Kidney tubule cell (primary cell): Measurements from ENCODE around the gene TCF12.
"Not testable (repeated sequence)": the region's sequence is repeated elsewhere in the genome, so short reads cannot be mapped to it uniquely, and the experiment has no call there.

Source experiments
- DNase-seq: peaks from one replicate; pipeline ENCODE4 v3.0.0-alpha.2; 2018; ENCODE audit warnings: low spot score

TCF12 gene

DNA sequence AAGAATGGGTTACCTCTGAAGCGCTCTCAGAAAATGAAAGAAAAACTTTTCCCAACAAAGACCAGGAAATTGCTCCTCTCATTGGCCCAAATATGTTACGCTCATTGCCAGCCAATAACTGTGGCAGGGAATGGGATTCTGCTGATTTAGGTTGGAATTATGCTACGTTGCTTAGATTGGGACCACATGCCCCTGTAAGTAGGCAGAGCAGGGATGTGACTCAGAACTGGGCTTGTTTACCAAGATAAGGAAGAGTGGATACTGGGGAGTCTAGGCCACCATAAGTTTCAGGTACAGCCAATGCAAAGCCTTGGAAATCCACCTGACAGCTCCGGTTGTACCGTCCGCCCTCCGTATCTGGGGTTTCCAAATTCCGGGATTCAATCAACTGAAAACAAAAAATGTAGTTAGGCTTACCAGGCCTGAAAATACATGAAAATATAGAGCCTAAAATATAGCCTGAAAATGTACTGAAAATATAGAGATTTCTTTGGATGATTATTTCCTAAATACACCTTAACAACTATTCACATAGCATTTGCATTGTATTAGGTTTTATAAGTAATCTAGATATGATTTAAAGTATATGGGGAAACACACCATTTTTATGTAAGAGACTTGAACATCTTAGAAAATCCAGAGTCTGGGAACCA, 1.5 kb upstream of the TCF12 start:
- DNase-seq = no peak

DNA sequence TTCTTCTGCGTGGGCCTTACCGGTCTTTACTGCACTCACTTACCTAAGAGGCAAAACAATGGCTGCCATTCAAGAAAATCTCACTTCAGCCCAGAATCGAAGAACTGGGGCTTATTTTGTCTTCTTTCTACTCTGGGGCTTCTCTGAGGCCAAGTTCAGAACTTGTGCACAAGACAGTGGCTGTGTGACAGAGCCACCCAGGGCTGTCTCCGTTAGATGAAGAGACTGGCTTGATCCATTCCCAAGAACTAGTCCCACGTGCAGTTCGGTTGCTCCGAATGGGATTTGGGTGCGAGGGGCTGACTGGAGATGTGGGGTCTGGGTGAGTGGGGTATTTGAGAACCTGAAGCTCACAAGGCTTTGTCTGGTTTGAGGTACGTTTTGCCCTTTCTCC, 795 bp upstream of the TCF12 start:
- no peak for DNase-seq

DNA sequence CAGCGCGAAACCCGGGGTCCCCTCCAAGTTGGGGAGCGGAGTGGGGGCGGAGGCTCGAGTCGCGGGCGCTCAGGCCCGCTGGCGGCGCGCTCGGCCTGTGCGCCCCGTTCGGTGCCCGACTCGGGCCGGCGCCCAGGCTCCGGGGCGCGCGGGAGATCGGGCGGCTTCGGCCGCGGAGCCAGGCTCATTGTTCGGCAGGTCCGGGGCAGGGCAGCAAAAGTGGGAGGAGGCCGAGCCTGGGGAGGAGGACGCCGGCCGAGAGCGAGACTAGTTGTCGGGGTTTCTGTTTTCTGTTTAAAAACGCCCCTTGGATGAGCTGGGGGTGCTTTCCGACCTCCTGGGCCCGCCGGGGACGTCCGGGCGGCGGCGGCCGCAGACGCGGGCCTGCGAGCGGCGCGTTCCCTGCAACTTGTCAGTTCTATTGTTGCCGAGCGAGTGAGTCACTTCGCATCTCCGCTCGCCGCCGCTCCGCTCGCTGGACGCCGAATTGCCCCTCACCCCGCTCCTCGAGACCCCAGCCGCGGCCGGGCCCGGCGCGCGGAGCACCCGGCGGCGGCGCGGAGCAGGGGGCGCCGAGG, 676 bp downstream of the TCF12 start:
- peak; percentile 77 for DNase-seq

DNA sequence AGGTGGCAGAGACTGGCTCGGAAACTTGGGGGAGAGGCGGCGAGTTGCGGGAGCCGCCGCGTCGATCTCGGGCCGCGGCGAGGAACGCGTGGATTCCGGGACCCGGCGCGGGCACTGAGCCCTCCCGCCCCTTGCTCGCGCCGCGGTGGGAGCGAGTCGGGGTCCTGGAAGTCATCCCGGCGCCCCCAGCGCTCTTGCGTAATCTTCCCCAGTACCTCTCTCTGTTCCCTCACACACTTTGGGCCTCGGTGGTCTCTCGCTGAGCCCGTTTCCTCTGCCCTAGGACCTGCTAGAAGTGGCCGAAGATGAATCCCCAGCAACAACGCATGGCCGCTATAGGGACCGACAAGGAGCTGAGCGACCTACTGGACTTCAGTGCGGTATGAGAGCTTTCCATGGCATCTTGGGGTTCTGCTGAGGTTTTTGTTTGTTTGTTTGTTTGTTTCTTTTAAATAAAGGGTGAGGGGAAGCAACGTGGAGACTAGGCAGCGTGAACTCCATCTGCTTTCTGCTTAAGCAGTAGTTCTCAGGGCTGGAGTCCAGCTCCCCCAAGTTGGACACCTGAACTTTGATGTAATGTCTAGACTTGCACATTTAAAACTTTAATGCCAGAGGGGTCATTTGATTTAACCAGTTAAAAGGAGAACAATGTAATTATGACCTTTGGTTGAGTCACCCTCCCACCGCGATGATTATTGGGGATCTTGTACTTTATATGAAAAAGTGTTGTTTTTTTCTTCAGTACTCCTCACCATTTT, 1.3 kb downstream of the TCF12 start:
- peak; percentile 40 for DNase-seq

DNA sequence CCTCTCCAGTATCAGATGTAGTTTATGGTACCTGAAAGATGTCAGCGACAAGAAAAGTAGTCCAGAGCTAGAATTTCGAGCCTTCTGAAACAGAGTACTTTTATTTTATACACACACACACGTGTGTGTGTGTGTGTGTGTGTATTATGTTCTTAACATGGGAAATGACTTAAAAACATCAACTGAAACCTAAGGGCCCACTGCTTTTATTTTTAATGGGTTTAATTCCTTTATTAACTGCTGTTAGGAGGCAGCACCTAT, 1.9 kb downstream of the TCF12 start:
- no peak for DNase-seq

DNA sequence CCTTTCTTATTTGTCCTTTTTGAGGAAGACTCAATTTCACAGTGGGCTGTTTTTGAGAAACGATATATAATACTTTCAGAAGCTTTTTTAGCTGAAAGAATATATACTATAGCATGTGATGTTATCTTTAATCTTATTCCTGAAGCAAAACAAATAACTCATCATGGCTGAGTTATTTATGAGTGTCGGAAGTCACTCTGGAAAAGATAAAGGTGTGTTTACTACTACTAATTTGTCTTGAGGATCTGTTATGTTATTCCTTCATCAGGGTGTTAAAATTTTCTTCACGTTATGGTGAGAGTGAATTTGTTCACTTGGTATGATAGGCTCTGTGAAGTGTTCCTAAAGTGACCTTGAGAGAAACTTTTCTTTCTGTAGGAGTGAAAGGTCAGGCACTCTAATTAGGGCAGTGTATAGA, 4.7 kb downstream of the TCF12 start:
- DNase-seq = no peak

DNA sequence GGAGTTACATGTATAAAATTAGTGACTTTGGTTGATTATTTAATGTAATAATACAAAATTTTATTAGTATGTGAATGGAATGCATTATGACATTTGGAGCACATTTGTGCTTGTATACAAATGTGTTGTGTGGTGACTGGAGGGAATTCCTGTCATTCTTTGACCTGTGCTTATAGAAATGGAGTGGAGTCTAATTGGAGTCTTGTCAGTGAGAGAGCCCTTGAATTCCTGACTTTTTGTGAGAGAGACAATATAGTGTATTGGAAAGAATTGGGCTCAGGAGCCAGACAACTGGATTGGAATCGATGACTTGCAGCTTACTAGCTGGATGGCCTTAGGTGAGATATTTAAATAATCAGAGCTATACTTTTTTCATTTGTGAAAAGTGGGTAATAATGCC, 9.4 kb downstream of the TCF12 start:
- no peak for DNase-seq

DNA sequence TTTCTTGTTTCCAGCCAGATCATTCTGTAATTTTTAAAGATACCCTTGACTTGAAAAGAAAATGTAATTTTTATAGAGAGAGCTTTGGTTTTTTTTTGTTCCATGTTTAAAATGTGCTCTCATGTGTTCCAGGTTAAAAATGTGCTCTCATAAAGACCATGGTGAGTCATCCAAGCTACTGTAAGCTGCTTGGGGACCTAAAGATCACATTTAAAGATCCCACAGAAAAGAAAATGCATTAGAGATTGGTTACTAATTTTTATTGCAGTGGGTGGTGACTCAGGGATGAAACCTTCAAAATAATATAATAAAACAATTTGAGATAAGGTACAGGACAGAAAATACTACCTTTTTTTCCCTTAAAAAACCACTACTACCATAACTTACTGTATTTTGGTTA, 11.0 kb downstream of the TCF12 start:
- peak; percentile 62 for DNase-seq

DNA sequence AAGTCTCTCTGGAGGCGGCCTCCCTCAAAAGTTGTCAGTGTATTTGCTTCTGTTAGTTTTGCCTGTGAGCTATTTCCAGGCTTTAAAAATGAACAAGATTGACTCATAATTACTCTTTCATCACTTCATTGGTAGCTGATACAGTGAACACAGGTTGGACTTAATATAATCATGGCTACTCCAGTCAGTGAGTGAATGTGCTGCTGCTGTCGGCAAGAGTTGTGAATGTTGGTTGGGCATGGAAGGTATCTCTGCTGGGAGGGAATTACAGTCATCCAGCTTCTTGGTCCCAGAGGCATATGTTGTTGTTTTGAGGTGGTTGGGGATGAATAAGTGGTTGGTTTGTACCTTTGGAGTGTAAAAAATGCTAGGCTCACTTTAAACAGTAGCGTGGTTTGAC, 11.5 kb downstream of the TCF12 start:
- peak; percentile 52 for DNase-seq

DNA sequence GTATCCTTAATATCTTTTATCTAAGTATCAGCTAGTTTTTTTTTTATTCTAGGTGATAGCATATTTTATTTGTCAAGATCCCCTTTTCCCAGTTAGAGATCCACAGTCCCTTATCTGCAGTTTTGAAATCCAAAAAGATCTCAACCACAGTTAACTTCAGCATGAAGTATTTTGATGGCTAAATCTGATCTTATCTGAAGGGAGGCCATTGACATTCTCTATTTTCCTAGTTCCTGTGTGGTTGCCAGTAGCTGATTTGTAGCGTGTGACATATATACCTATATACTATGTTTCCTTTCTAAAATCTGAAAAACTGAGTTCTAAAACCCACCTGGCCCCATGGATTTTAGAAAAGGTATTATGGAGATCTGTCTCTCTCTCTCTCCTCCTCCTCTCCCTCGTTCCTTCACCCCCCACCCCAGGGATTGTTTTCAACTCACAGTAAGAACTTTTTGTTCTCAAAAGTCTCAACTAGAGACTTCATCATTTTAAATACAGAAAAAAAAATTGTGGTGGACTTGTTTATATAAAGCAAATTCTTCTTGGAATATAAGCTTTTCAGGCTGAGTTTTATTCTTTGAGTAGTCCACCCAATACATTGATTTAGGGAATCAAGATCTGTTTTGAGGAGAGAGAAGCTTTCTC, 12.3 kb downstream of the TCF12 start:
- no peak for DNase-seq

DNA sequence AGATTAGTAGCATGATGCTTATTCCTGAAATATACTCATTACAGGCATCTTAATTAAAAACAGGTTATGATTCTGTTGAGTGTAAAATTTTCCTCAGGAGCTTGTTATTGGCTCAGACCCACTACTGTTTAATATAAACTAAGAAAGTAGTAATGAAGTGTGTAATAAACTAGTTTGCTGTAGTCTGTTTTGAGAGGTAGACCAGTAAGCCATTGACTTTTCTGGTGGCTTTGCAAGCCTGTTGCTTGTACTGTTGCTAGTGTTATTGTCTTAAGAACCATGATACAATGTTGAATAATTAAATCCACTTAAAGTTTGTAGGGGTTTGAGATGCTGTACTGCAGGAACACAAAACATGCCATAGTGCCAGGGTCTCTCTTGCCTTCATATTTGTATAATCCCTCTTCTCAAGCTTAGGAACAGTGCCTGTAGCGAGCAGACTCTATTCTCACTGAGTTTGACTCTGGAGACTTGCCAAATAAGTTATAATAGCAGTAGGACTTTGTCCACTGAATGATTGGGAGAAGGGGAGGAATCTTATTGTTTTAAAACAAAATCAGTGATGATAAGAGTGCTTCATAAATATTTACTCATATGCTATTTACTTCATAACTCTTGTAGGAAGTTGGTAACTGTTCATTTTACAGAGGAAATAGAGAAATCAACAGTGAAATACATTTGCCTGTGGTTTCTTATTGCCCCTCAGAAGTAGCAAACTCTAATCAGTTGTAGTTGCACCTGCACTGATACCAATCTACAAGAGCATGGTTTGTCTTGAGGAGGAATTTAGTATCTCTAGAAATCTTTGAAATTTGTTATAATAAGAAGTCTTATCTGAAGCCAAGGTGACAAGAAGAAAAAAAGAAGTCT, 13.4 kb downstream of the TCF12 start:
- no peak for DNase-seq

DNA sequence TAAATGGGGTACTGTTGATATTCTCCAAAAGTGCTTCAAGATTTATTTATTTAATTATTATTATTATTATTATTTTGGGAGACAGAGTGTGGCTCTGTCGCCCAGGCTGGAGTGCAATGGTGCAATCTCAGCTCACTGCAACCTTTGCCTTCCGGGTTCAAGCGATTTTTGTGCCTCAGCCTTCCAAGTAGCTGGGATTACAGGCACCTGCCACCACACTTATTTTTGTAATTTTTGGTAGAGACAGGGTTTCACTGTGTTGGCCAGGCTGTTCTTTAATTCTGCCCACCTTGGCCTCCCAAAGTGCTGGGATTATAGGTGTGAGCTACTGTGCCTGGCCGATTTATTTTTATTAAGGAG, 14.0 kb downstream of the TCF12 start:
- DNase-seq = not testable (repeated sequence)

DNA sequence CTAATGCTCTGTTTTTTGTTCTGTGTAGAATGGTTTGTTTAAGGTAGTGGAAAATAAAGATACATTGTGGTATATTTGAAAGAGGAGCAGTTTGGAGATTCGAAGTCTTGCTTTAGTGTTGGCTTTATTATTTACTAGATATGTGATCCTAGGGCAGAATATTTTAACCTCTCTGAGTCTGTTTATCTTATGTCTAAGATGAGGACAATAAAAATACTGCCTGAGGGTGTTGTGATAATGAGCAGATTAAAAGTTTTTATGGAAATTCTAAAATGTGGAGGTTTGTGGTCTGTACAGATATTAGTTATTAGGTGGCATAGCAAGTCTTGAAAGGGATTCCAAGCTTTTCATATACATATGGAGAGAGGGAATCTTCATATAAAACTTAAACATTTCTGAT, 15.0 kb downstream of the TCF12 start:
- no peak for DNase-seq

DNA sequence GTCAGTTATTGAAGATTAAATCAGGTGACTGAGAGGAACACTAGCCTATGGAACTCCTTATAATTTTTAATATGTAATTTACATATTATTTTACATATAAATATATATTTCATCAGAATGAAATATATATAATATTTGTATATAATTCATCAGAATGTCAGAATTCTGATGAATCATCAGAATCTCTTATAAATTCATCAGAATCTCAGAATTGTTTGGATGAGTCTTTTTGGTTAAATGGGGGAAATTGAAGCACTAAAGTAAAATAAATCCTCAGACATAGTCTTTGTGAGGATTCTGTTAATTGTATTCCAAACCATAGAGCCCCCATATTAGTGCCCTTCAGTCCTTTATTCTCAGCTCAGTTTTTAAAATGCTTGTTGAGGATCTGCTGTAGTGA, 15.4 kb downstream of the TCF12 start:
- no peak for DNase-seq

DNA sequence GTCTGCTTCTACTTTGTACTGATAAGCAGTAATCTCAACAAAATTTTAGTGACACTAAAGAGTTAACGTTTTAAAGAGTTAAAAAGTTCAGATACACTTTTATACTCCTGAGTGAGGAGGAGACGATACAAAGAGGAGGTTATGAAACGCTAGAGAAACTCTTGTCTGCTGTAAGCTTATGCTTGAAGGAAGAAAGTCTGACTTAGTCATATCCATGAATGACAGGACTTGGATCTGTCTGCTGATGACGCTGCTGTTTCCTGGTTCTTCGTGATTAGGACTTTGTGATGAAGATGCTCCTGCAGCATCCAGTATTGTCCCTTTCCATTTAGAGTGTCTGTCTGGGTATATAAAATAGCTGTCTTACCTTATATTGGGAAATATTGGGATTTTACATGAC, 15.8 kb downstream of the TCF12 start:
- DNase-seq = peak; percentile 69

DNA sequence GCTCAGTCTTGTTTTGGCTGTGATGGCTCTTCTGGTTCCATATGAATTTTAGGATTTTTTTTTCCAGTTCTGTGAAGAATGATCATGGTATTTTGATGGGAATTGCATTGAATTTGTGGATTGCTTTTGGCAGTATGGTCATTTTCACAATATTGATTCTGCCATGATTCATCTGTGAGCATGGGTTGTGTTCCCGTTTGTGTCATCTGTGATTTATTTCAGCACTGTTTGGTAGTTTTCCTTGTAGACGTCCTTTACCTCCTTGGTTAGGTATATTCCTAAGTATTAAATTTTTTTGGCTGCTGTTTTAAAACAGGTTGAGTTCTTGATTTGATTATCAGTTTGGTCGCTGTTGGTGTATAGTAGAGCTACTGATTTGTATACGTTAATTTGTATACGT, 18.5 kb downstream of the TCF12 start:
- DNase-seq = no peak

DNA sequence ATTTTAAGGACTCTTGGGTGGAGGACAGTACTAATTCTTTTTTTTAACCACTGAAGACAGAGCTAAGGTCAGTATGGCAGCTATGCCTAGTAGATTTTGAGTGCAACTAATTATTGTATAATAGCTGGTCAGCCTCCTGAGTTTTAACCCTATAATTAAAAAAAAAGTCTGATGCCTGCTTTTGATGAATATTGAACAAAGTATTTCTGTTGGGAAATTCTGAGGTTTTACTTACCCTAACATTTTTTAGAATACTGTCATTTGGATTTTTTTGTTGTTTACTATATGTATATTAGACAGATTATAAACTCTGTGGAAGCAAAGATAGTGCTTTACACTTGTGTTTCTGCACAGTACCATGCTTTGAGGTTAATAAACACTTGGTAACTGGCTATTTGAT, 20.8 kb downstream of the TCF12 start:
- DNase-seq = no peak

DNA sequence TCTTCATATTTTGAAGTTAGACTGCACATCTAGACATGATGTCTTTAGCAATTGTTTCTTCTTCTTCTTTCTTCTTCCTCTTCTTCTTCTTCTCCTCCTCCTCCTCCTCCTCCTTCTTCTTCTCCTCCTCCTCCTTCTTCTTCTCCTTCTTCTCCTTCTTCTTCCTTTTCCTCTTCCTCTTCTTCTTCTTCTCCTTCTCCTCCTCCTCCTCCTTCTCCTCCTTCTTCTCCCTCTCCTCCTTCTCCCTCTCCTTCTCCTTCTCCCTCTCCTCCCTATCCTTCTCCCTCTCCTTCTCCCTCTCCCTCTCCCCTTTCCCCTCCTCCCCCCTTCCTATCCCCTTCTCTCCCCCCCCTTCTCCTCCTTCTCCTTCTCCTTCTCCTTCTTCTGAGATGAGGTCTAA, 21.9 kb downstream of the TCF12 start:
- no peak for DNase-seq

DNA sequence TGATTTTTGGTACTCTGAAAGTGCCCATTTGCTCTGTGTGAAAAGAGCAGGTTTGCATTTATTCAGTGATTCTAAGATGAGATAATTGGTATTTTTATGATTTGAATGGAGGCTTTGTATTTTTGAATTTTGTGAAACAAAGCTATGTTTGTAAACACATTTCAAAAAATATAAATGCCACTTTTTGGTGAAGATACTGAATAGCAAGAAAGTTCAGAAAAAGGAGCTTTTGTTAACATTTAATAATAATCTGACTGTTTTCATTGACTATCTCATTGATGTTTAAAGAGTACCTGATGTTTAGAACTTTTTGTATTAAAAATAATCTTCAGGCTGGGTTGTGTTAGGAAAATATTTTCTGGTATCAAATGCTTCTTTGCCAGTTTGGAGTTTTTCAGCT, 23.7 kb downstream of the TCF12 start:
- no peak for DNase-seq

DNA sequence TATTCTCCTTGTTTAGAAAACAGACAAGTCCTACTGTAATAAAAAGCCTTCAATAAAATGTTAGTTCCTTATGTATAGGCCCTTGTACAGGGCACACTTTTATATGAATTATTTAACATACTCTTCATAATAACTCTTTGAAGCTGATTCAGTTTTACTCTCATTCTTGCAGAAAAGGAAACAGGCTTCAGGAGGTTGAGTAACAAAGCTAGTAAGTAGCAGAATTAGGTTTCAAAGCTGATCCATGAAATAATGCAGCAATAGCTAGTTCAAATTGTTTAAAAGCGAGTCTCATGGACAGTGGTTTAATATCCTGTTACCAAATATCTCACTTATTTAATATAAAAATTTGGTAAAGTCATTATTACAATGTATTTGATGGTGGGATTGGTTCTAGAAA, 25.0 kb downstream of the TCF12 start:
- DNase-seq = no peak

DNA sequence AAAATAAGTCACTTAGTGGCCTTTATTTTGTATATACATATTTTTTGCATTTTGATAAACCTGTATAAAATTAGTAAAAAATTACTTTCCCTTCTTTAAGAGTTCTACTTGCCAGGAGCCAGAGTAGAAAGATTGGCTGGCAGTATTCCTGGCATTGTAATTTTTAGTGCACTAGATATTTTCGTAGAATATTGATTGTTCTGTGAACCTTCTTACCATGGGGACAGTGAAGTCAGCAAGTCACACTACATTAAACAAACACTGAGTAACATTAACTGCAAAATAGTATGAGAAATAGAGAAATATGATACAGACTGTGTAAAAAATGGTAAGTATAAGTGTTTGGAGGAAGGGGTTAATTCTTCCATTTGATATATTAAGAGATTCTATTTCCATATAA, 26.0 kb downstream of the TCF12 start:
- DNase-seq = no peak

DNA sequence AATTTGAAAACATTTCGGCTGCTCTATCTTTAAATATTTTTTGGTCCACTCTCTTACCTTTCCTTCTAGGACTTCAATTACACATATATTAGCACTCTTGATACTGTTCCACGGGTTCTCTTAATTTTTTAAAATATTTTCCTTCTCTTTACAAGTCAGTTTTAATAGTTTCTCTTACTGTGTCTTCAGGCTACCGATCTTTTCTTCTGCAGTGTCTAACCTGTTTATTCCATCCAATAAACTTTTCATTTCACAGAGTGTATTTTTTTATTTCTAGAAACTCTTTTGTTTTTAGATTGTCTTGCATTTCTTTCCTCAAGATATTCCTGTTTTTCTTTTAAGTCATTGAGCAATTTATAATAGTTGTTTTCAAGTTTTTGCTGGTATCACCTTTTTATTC, 27.7 kb downstream of the TCF12 start:
- no peak for DNase-seq
